Smooth muscle cell (in vitro differentiated cells): ENCODE measurements around the gene ZDHHC24. TPM values are rescaled to one million over a fixed set of nuclear protein-coding genes. Genes with fewer than 3 reads are reported as not detected.

ENCODE experiments used
- DNase-seq: peaks from one replicate; lab custom pipeline; 2025; ENCODE audit not compliant: unreplicated experiment; lab: John Stamatoyannopoulos, UW
- H2AFZ ChIP-seq: fragments of 200-600 bp; sonication (generic); 2 replicates; pipeline ENCODE4 v1.6.0; 2016; ENCODE audit warnings: antibody characterized with exemption, low read depth, mild to moderate bottlenecking
- H3F3A ChIP-seq: fragments of 200-600 bp; sonication (generic); 2 replicates; pipeline ENCODE4 v1.6.0; 2017; ENCODE audit warnings: antibody characterized with exemption, low read depth
- H3K27ac ChIP-seq: fragments of 200-600 bp; sonication (generic); 2 replicates; pipeline ENCODE4 v1.5.1; 2016; ENCODE audit warnings: low read depth, mild to moderate bottlenecking
- H3K27me3 ChIP-seq: fragments of 200-600 bp; sonication (generic); 2 replicates; pipeline ENCODE4 v1.6.1; 2016; ENCODE audit warnings: low read depth, mild to moderate bottlenecking
- H3K36me3 ChIP-seq: fragments of 200-600 bp; sonication (generic); 2 replicates; pipeline ENCODE4 v1.5.1; 2016; ENCODE audit warnings: low read depth
- H3K4me1 ChIP-seq: fragments of 200-600 bp; sonication (generic); 2 replicates; pipeline ENCODE4 v1.5.1; 2016; ENCODE audit warnings: low read depth
- H3K4me2 ChIP-seq: fragments of 200-600 bp; sonication (generic); 2 replicates; pipeline ENCODE4 v1.6.0; 2016; ENCODE audit warnings: mild to moderate bottlenecking
- H3K4me3 ChIP-seq: fragments of 200-600 bp; sonication (generic); 2 replicates; pipeline ENCODE4 v1.5.1; 2016; ENCODE audit warnings: mild to moderate bottlenecking
- H3K79me2 ChIP-seq: fragments of 200-600 bp; sonication (generic); 2 replicates; pipeline ENCODE4 v1.6.0; 2016; ENCODE audit warnings: low read depth, mild to moderate bottlenecking
- H3K9ac ChIP-seq: fragments of 200-600 bp; sonication (generic); 2 replicates; pipeline ENCODE4 v1.6.0; 2016; ENCODE audit warnings: low read depth
- H3K9me3 ChIP-seq: fragments of 200-600 bp; sonication (generic); replicated peaks from 2 replicates; pipeline ENCODE4 v1.5.1; 2016; ENCODE audit warnings: low read depth
- H4K20me1 ChIP-seq: fragments of 200-600 bp; sonication (generic); 2 replicates; pipeline ENCODE4 v1.6.0; 2016; ENCODE audit warnings: low read depth
- CTCF ChIP-seq: fragments of 200-600 bp; sonication (generic); IDR thresholded peaks from 2 replicates; pipeline ENCODE4 v1.5.1; 2017; ENCODE audit warnings: borderline replicate concordance, mild to moderate bottlenecking, antibody characterized with exemption; ENCODE audit not compliant: insufficient read depth, poor library complexity, severe bottlenecking
- WGBS: methylation state at CpG from one replicate; pipeline ENCODE4 v1.1.7; 2016; ENCODE audit warnings: low lambda C conversion rate; 5-methylcytosine and 5-hydroxymethylcytosine counted together
- polyA plus RNA-seq: library from polyadenylated mRNA; unstranded; fragments of >200 nt; fragmentation: Nextera tagmentation; extraction: Ambion mirVana; gene quantifications from 2 replicates; pipeline ENCODE4 v1.2.1, GENCODE V29; 2016
- total RNA-seq: library from RNA; depleted of rRNA; stranded (reverse); fragments of >200 nt; gene quantifications from 2 replicates; pipeline ENCODE4 v1.2.3, GENCODE V29; 2014

Gene ZDHHC24
- total and polyA plus RNA-seq, 2 experiments from 2014 or later, result 13.9 to 15.7 TPM

- no peak for TF ChIP-seq CTCF
- Histone ChIP-seq H3K27ac (no peak overlapping the region), H4K20me1 (no peaks in the 10 kb centered on the region), H3K79me2 (no peaks in the 10 kb centered on the region), H3K27me3 (no peaks in the 10 kb centered on the region), H2AFZ (no peak overlapping the region), H3K4me1 (peaks cover 11% of the 10 kb centered on the region), H3K4me2 (no peak overlapping the region), H3K36me3 (no peaks in the 10 kb centered on the region), H3K9ac (no peak overlapping the region), H3K9me3 (no peaks in the 10 kb centered on the region), H3K4me3 (no peak overlapping the region), H3F3A (no peaks in the 10 kb centered on the region)
- no peak for DNase-seq
- WGBS, result 97% methylated on average over 16 of the region's 16 CpGs
Observed at GRCh38 chr11:66471142-66471541, 74.7 kb downstream of the ZDHHC24 start.

Other genes starting within 250 kb of the ZDHHC24 start
- 29.0 and 35.5 TPM in 2 replicates for gene CD248, start 229.0 kb downstream of the ZDHHC24 start, total RNA-seq
- 196 and 287 TPM in 2 replicates for gene CD248, start 229.0 kb downstream of the ZDHHC24 start, polyA plus RNA-seq
- gene RIN1, start 209.6 kb downstream of the ZDHHC24 start, total RNA-seq, result 7.5 and 18.0 TPM in 2 replicates
- 15.3 and 18.3 TPM in 2 replicates for gene RIN1, start 209.6 kb downstream of the ZDHHC24 start, polyA plus RNA-seq
- 22.7 and 23.8 TPM in 2 replicates for gene BRMS1, start 200.9 kb downstream of the ZDHHC24 start, total RNA-seq
- gene BRMS1, start 200.9 kb downstream of the ZDHHC24 start, polyA plus RNA-seq, result 44.2 and 56.7 TPM in 2 replicates
- gene B4GAT1, start 198.4 kb downstream of the ZDHHC24 start, total RNA-seq, result 26.5 and 27.1 TPM in 2 replicates
- gene B4GAT1, start 198.4 kb downstream of the ZDHHC24 start, polyA plus RNA-seq, result 29.4 and 35.1 TPM in 2 replicates
- gene SLC29A2, start 174.3 kb downstream of the ZDHHC24 start, total RNA-seq, result 3.5 TPM in 2 replicates
- gene SLC29A2, start 174.3 kb downstream of the ZDHHC24 start, polyA plus RNA-seq, result 8.5 and 8.8 TPM in 2 replicates
- gene NPAS4, start 125.0 kb downstream of the ZDHHC24 start, total RNA-seq, result 0.58 and 0.85 TPM in 2 replicates
- 0.84 and 1.1 TPM in 2 replicates for gene NPAS4, start 125.0 kb downstream of the ZDHHC24 start, polyA plus RNA-seq
- 36.1 and 38.7 TPM in 2 replicates for gene MRPL11, start 107.2 kb downstream of the ZDHHC24 start, total RNA-seq
- 54.5 and 68.4 TPM in 2 replicates for gene MRPL11, start 107.2 kb downstream of the ZDHHC24 start, polyA plus RNA-seq
- 2.1 and 3.8 TPM in 2 replicates for gene PELI3, start 79.1 kb downstream of the ZDHHC24 start, total RNA-seq
- gene PELI3, start 79.1 kb downstream of the ZDHHC24 start, polyA plus RNA-seq, result 9.4 and 10.6 TPM in 2 replicates
- 34.6 and 59.2 TPM in 2 replicates for gene DPP3, start 65.6 kb downstream of the ZDHHC24 start, total RNA-seq
- 38.0 and 40.1 TPM in 2 replicates for gene DPP3, start 65.6 kb downstream of the ZDHHC24 start, polyA plus RNA-seq
- 25.9 and 30.1 TPM in 2 replicates for gene BBS1, start 35.4 kb downstream of the ZDHHC24 start, total RNA-seq
- 13.0 and 15.6 TPM in 2 replicates for gene BBS1, start 35.4 kb downstream of the ZDHHC24 start, polyA plus RNA-seq
- gene ACTN3, start 855 bp upstream of the ZDHHC24 start, total RNA-seq, result 0.49 TPM in 1 of 2 replicates, not detected in the other
- gene ACTN3, start 855 bp upstream of the ZDHHC24 start, polyA plus RNA-seq, result 1.3 and 1.4 TPM in 2 replicates
- 0.27 and 0.45 TPM in 2 replicates for gene CTSF, start 22.6 kb upstream of the ZDHHC24 start, total RNA-seq
- 0.62 TPM in 1 of 2 replicates, not detected in the other for gene CTSF, start 22.6 kb upstream of the ZDHHC24 start, polyA plus RNA-seq
- 2.5 TPM in 1 of 2 replicates, not detected in the other for gene CCDC87, start 47.0 kb upstream of the ZDHHC24 start, total RNA-seq
- 0.56 and 0.91 TPM in 2 replicates for gene CCDC87, start 47.0 kb upstream of the ZDHHC24 start, polyA plus RNA-seq
- gene CCS, start 47.1 kb upstream of the ZDHHC24 start, total RNA-seq, result 24.6 and 29.2 TPM in 2 replicates
- gene CCS, start 47.1 kb upstream of the ZDHHC24 start, polyA plus RNA-seq, result 104 and 113 TPM in 2 replicates
- gene RBM14, start 70.6 kb upstream of the ZDHHC24 start, total RNA-seq, result 25.3 and 34.4 TPM in 2 replicates
- gene RBM14, start 70.6 kb upstream of the ZDHHC24 start, polyA plus RNA-seq, result 41.0 and 41.1 TPM in 2 replicates
- gene RBM4, start 92.7 kb upstream of the ZDHHC24 start, total RNA-seq, result 110 and 125 TPM in 2 replicates
- 121 and 150 TPM in 2 replicates for gene RBM4, start 92.7 kb upstream of the ZDHHC24 start, polyA plus RNA-seq
- 17.0 and 17.6 TPM in 2 replicates for gene RBM4B, start 131.8 kb upstream of the ZDHHC24 start, total RNA-seq
- gene RBM4B, start 131.8 kb upstream of the ZDHHC24 start, polyA plus RNA-seq, result 17.8 and 23.7 TPM in 2 replicates
- 15.6 and 20.9 TPM in 2 replicates for gene SPTBN2, start 183.2 kb upstream of the ZDHHC24 start, total RNA-seq
- 15.7 and 18.3 TPM in 2 replicates for gene SPTBN2, start 183.2 kb upstream of the ZDHHC24 start, polyA plus RNA-seq